Lower lobe of right lung (tissue), 2 donors: ENCODE data around the gene TMEM219. TPM values are rescaled to one million over a fixed set of nuclear protein-coding genes. Genes with fewer than 3 reads are reported as not detected.

Experiments used
- ATAC-seq, 2 donors: fragments of 200-7000 bp; cut with Tn5 transposase; one replicate each; pipeline ENCODE4 v1.9.1; 2020 to 2022; ENCODE audit warnings: mild to moderate bottlenecking in 2 of 2, moderate library complexity in 2 of 2
- DNase-seq: peaks from one replicate; pipeline ENCODE4 v3.0.0-alpha.2; 2020
- H3K27ac ChIP-seq: fragments of 200-600 bp; one replicate; pipeline ENCODE4 v1.8.0; 2022
- H3K27me3 ChIP-seq: fragments of 200-600 bp; one replicate; pipeline ENCODE4 v1.8.0; 2022; ENCODE audit warnings: low read depth
- H3K36me3 ChIP-seq: fragments of 200-600 bp; one replicate; pipeline ENCODE4 v1.8.0; 2022; ENCODE audit warnings: mild to moderate bottlenecking
- H3K4me1 ChIP-seq: fragments of 200-600 bp; one replicate; pipeline ENCODE4 v1.8.0; 2022
- H3K4me3 ChIP-seq: fragments of 200-600 bp; one replicate; pipeline ENCODE4 v1.8.0; 2022; ENCODE audit warnings: mild to moderate bottlenecking
- H3K9me3 ChIP-seq: fragments of 200-600 bp; one replicate; pipeline ENCODE4 v1.8.0; 2022
- CTCF ChIP-seq: fragments of 200-600 bp; IDR thresholded peaks from one replicate; pipeline ENCODE4 v1.8.0; 2022; ENCODE audit warnings: antibody characterized with exemption, mild to moderate bottlenecking
- intact Hi-C: fragments of 100-400 bp; cut with DNase I; formaldehyde crosslinking; loops from one replicate; pipeline ENCODE4 v1.11.0; 2022
- total RNA-seq: library from RNA; stranded (reverse); fragmentation: NEBNext Ultra II Directional; extraction: Animal tissue kit (Norgen Biotek cat#: 25700); gene quantifications from one replicate; pipeline ENCODE4 v1.2.1, GENCODE V29; 2021
- donor health status: DM: no; HTN: yes; CAD: no; lungs with severe emphysema.

TMEM219 gene
- total RNA-seq, 1 donor from 2014 or later: 148 TPM

- no peak overlapping the region for H3K27ac ChIP-seq
- intact Hi-C loops: no loop called here
- H3K36me3 ChIP-seq: peaks cover 97% of the 10 kb centered on the region
- H3K27me3 ChIP-seq: no peaks in the 10 kb centered on the region
- no peaks in the 10 kb centered on the region for H3K9me3 ChIP-seq
- TF ChIP-seq CTCF: no peak
- peaks cover 45% of the 10 kb centered on the region for H3K4me1 ChIP-seq
- no peak overlapping the region for H3K4me3 ChIP-seq
- DNase-seq: peak; percentile 44
- ATAC-seq: no peak
These were observed 24.4 kb downstream of the TMEM219 start for GRCh38 chr16:29986231-29986630.

DNA sequence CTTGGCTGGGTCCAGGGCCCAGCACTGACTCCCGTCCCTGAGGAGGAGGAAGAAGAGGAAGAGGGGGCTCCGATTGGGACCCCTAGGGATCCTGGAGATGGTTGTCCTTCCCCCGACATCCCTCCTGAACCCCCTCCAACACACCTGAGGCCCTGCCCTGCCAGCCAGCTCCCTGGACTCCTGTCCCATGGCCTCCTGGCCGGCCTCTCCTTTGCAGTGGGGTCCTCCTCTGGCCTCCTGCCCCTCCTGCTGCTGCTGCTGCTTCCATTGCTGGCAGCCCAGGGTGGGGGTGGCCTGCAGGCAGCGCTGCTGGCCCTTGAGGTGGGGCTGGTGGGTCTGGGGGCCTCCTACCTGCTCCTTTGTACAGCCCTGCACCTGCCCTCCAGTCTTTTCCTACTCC, 25.1 kb downstream of the TMEM219 start:
- H3K4me1 ChIP-seq: peaks cover 51% of the 10 kb centered on the region
- DNase-seq (peak; percentile 30), ATAC-seq (no peak)
- H3K9me3 ChIP-seq: no peaks in the 10 kb centered on the region
- peaks cover 97% of the 10 kb centered on the region for H3K36me3 ChIP-seq
- no peaks in the 10 kb centered on the region for H3K27me3 ChIP-seq
- intact Hi-C loops: no loop called here
- no peak for TF ChIP-seq CTCF
- H3K4me3 ChIP-seq: peak overlapping the region; percentile 38
- H3K27ac ChIP-seq: no peak overlapping the region

DNA sequence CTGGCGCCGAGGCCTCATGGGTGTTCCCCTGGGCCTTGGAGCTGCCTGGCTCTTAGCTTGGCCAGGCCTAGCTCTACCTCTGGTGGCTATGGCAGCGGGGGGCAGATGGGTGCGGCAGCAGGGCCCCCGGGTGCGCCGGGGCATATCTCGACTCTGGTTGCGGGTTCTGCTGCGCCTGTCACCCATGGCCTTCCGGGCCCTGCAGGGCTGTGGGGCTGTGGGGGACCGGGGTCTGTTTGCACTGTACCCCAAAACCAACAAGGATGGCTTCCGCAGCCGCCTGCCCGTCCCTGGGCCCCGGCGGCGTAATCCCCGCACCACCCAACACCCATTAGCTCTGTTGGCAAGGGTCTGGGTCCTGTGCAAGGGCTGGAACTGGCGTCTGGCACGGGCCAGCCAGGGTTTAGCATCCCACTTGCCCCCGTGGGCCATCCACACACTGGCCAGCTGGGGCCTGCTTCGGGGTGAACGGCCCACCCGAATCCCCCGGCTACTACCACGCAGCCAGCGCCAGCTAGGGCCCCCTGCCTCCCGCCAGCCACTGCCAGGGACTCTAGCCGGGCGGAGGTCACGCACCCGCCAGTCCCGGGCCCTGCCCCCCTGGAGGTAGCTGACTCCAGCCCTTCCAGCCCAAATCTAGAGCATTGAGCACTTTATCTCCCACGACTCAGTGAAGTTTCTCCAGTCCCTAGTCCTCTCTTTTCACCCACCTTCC, 25.6 kb downstream of the TMEM219 start:
- TF ChIP-seq CTCF: no peak
- Histone ChIP-seq H3K9me3 (no peaks in the 10 kb centered on the region), H3K4me1 (peaks cover 55% of the 10 kb centered on the region), H3K27ac (peak overlapping the region; percentile 65), H3K27me3 (no peaks in the 10 kb centered on the region), H3K4me3 (peak overlapping the region; percentile 38), H3K36me3 (peaks cover 97% of the 10 kb centered on the region)
- intact Hi-C loops: no loop called here
- ATAC-seq (no peak), DNase-seq (peak; percentile 39)

- peak; percentile 49 for DNase-seq
- peak overlapping the region; percentile 38 for H3K4me3 ChIP-seq
- peak overlapping the region; percentile 65 for H3K27ac ChIP-seq
- H3K4me1 ChIP-seq: peaks cover 58% of the 10 kb centered on the region
- no peaks in the 10 kb centered on the region for H3K9me3 ChIP-seq
- ATAC-seq: peak; percentile 3 to 8
- no peaks in the 10 kb centered on the region for H3K27me3 ChIP-seq
- intact Hi-C loops: no loop called here
- no peak for TF ChIP-seq CTCF
- H3K36me3 ChIP-seq: peaks cover 97% of the 10 kb centered on the region
These were observed 26.6 kb downstream of the TMEM219 start for GRCh38 chr16:29988346-29989075.

DNA sequence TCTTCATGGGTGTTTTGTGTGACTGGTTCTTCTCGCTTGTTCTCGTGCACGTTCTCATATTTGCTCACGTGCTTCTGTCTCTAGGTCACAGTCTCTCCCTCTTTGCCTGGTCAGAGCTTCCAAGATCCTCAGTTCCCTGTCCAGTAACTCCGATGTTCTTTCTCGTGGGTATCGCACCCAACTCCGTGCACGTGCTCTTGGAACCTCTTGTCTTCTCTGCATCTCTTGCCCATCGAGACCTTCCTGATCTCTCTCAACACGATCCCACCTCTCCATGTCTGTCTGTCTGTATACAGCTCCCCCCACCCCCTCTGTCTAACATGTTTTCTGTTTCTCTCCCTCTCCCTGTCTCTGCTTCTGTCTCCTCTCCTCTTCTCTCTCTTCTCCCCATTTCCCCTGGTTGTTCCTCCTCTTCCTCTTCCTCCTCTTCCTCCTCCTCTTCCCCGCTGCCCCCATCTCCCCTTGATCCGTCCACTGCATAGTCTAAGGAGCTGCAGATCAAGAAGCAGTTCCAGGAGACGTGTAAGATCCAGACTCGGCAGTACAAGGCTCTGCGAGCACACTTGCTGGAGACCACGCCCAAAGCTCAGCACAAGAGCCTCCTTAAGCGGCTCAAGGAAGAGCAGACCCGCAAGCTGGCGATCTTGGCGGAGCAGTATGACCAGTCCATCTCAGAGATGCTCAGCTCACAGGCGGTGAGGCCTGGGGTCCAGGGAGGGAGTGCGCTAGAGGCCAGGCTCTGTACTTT, 27.4 kb downstream of the TMEM219 start:
- TF ChIP-seq CTCF: no peak
- intact Hi-C loops: no loop called here
- peak overlapping the region; percentile 76 for H3K27ac ChIP-seq
- peaks cover 96% of the 10 kb centered on the region for H3K36me3 ChIP-seq
- peaks cover 59% of the 10 kb centered on the region for H3K4me1 ChIP-seq
- DNase-seq (peak; percentile 77), ATAC-seq (peak; percentile 75 to 80)
- H3K27me3 ChIP-seq: no peaks in the 10 kb centered on the region
- H3K9me3 ChIP-seq: no peaks in the 10 kb centered on the region
- peak overlapping the region; percentile 38 for H3K4me3 ChIP-seq
